ENCODE measurements around the gene ZNF488. TPM values are rescaled to one million over a fixed set of nuclear protein-coding genes. Genes with fewer than 3 reads are reported as not detected.

The ZNF488 gene
- polyA plus RNA-seq, 2 of the 4 experiments (the other 2 are of a cell fraction), result 4.0 to 8.3 TPM

- no peaks in the 10 kb centered on the region for H3K9me3 ChIP-seq
- CTCF ChIA-PET, result interaction anchor here (2.5 kb wide), 1 partner anchor 10 kb away, joined by 12 read pairs; no protein-coding TSS in a partner anchor
- H3K27ac ChIP-seq, result no peak overlapping the region
- no peak for TF ChIP-seq SMC3 (IDR thresholded peaks at IDR 0.05)
- no peak for TF ChIP-seq EHMT2 (IDR thresholded peaks at IDR 0.05; ENCODE audit: low read depth)
- no peak for TF ChIP-seq RFX5 (IDR thresholded peaks at IDR 0.05)
- TF ChIP-seq NFE2L2 (conservative IDR thresholded peaks at IDR 0.05; ENCODE audit: low read length), result no peak
- no peak for TF ChIP-seq TFCP2L1 (CRISPR knock-in tag; IDR thresholded peaks at IDR 0.05)
- no peaks in the 10 kb centered on the region for H3K4me1 ChIP-seq
- WGBS (ENCODE audit: missing lambda C conversion rate), result 85% methylated on average over 16 of the region's 31 CpGs
- FAIRE-seq (no peak), ATAC-seq (no peak), DNase-seq (ENCODE audit: low read depth in 1 of 2, low spot score in 1 of 2) (no peak)
- no peak overlapping the region for H3K4me2 ChIP-seq
- POLR2A ChIA-PET, result no interaction called here
- H3K4me3 ChIP-seq, result no peak overlapping the region
Observed at GRCh38 chr10:47349941-47350371, 34.1 kb downstream of the ZNF488 start.

GRCh38 chr10:47349516-47349915 is 34.6 kb downstream of the ZNF488 start:
- WGBS (ENCODE audit: missing lambda C conversion rate), result 85% methylated on average over 21 of the region's 22 CpGs
- FAIRE-seq (no peak), DNase-seq (ENCODE audit: low read depth in 1 of 2, low spot score in 1 of 2) (no peak), ATAC-seq (no peak)
- no peak overlapping the region for H3K4me3 ChIP-seq
- H3K9me3 ChIP-seq, result no peaks in the 10 kb centered on the region
- CTCF ChIA-PET, result interaction anchor here (1.1 to 2.5 kb wide), 2 partner anchors 9 to 30 kb away, joined by 3 to 12 read pairs; no protein-coding TSS in a partner anchor
- H3K27ac ChIP-seq, result no peak overlapping the region
- POLR2A ChIA-PET, result no interaction called here
- H3K4me2 ChIP-seq, result no peak overlapping the region
- no peaks in the 10 kb centered on the region for H3K4me1 ChIP-seq
- TF ChIP-seq CHD2 (IDR thresholded peaks at IDR 0.05; ENCODE audit: low read length, partially characterized antibody), result no peak

- Histone ChIP-seq H3K27ac (no peak overlapping the region), H3K9me3 (no peaks in the 10 kb centered on the region), H3K4me1 (no peaks in the 10 kb centered on the region), H3K4me3 (no peak overlapping the region), H3K4me2 (no peak overlapping the region)
- ChIA-PET POLR2A (no interaction called here), CTCF (interaction anchor here (1.1 to 2.5 kb wide), 4 partner anchors 8 to 324 kb away, joined by 3 to 12 read pairs (median 4); no protein-coding TSS in a partner anchor)
- no peak for FAIRE-seq
- ATAC-seq, result no peak
- TF ChIP-seq ESRRA (IDR thresholded peaks at IDR 0.05; ENCODE audit: borderline replicate concordance, low read length), result no peak
- TF ChIP-seq HEYL (CRISPR knock-in tag; IDR thresholded peaks at IDR 0.05), result no peak
- no peak for TF ChIP-seq CBX8 (IDR thresholded peaks at IDR 0.05)
- no peak for TF ChIP-seq USF2 (IDR thresholded peaks at IDR 0.05)
- TF ChIP-seq ZNF302 (CRISPR knock-in tag; IDR thresholded peaks at IDR 0.05), result no peak
- TF ChIP-seq CHD4 (IDR thresholded peaks at IDR 0.05; ENCODE audit: borderline replicate concordance), result no peak
- TF ChIP-seq GATA3 (IDR thresholded peaks at IDR 0.05; ENCODE audit: borderline replicate concordance), result no peak
- TF ChIP-seq HDAC2 (IDR thresholded peaks at IDR 0.05), result no peak
- no peak for TF ChIP-seq FOSB (CRISPR knock-in tag; IDR thresholded peaks at IDR 0.05)
- no peak for TF ChIP-seq ELK1 (IDR thresholded peaks at IDR 0.05; ENCODE audit: low read depth, low read length)
- WGBS (ENCODE audit: missing lambda C conversion rate), result 71% methylated on average over 28 of the region's 36 CpGs
- no peak for DNase-seq (ENCODE audit: low read depth in 1 of 2, low spot score in 1 of 2)
Observed at GRCh38 chr10:47348661-47349470, 35.2 kb downstream of the ZNF488 start.

GRCh38 chr10:47348138-47348651 is 35.9 kb downstream of the ZNF488 start, which contains the start of gene RBP3:
TSS of gene RBP3 (plus strand) at chr10:47348363. CDS start at chr10:47348485, 122 bp downstream.
- no peak for DNase-seq (ENCODE audit: low read depth in 1 of 2, low spot score in 1 of 2)
- ATAC-seq, result no peak
- ChIA-PET CTCF (interaction anchor here (1.0 to 2.5 kb wide), 6 partner anchors 8 to 323 kb away, joined by 3 to 12 read pairs (median 4); no protein-coding TSS in a partner anchor), POLR2A (no interaction called here)
- Histone ChIP-seq H3K4me2 (no peak within 1 kb of the TSS), H3K9me3 (no peaks in the 10 kb centered on the region), H3K4me1 (no peaks in the 10 kb centered on the region), H3K4me3 (no peak within 1 kb of the TSS), H3K27ac (no peak within 1 kb of the TSS)
- no peak for FAIRE-seq
- 73% methylated on average over 3 of the region's 5 CpGs for WGBS (ENCODE audit: missing lambda C conversion rate)
- TF ChIP-seq FOSL2 (IDR thresholded peaks at IDR 0.05) (no peak), FOSL2 (CRISPR knock-in tag; IDR thresholded peaks at IDR 0.05) (no peak), PBX3 (IDR thresholded peaks at IDR 0.05) (no peak), MAX (IDR thresholded peaks at IDR 0.05) (no peak), MAZ (IDR thresholded peaks at IDR 0.05; ENCODE audit: borderline replicate concordance, low read depth, low read length) (no peak), HOXB5 (CRISPR knock-in tag; IDR thresholded peaks at IDR 0.05) (no peak), CEBPB (IDR thresholded peaks at IDR 0.05) (no peak), MAFK (IDR thresholded peaks at IDR 0.05; ENCODE audit: partially characterized antibody) (no peak), EP300 (IDR thresholded peaks at IDR 0.05) (no peak), HMGXB4 (CRISPR knock-in tag; IDR thresholded peaks at IDR 0.05; ENCODE audit: borderline replicate concordance) (no peak), EHMT2 (IDR thresholded peaks at IDR 0.05; ENCODE audit: low read depth) (no peak), RARB (CRISPR knock-in tag; IDR thresholded peaks at IDR 0.05) (no peak)

Data from A549 (cell line).